ENCODE data around the gene SEMA4G.
"Not testable (repeated sequence)": the region's sequence is repeated elsewhere in the genome, so short reads cannot be mapped to it uniquely, and the experiment has no call there.

Gene SEMA4G

DNA sequence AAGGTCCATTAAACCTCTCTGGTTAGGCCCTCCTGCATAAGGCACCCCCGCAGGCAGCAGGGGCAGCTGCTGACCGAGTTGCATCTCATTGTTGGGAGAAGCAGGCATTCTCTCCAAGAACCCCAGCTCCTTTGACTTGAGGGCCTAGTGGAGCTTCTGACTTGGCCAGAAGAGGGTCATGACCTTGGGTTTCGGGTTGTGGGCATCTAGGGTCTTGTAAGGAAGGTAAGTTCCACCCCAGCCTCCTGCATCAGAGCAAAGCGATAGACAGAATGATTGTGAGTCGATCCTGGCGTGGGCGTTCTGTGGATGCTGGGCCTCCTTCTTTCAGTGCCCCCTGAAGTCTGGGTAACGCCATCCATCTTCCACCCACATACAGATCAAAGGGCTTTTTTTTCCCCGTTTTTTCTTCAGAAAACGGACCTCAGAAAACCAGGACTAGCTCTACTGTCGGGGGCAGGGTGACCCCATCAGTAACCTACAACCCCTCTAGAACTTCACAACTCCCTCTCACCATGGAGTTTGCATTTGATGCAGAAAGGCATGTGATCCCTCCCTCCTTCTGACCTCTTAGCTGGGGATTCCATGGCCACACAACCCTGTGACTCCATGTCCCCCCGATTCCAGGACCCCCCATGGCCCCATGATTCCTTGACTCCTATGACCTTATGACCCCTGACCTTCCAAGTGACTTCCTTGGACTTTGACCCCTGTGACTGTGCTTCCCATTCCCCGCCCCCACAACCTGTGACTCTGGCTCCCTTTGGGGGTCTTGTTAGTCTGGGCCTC lies 3.0 kb downstream of the SEMA4G start:
- DNase-seq = no peak

DNA sequence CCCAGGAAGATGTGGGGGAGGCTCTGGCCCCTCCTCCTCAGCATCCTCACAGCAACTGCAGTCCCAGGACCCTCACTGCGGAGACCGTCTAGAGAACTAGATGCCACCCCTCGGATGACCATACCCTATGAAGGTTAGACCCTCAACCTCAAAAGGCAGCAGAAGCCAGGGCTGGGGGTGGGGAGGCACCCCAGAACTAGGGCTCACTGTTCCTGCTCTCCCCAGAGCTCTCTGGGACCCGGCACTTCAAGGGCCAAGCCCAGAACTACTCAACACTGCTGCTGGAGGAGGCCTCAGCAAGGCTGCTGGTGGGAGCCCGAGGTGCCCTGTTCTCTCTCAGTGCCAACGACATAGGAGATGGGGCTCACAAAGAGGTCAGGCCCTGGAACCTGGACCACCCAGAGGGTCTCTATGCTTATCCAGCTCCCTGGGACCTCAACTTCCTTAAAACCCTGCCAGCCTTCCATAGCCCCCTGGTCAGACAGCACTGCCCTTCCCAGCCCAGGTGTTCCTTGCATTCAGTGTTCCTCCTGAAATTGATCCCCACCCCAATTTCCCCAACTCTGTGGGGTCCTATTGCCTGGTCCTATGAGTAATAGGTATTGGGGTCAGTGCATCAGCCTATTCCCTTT lies 3.7 kb downstream of the SEMA4G start:
- no peak for DNase-seq

DNA sequence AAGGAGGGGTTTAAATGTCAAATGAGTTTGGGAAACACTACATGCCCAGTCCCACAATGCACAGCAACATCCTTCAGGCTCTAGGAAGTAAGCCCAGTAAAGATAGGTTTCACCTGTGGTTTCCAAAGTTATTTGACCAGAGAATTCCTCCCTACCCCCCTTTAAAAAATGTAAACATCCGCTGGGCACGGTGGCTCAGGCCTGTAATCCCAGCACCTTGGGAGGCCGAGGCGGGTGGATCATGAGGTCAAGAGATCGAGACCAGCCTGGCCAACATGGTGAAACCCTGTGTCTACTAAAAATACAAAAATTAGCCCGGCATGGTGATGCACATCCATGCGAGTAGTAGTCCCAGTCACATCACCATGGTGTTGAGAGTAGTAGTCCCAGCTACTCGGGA lies 6.1 kb downstream of the SEMA4G start:
- not testable (repeated sequence) for DNase-seq

DNA sequence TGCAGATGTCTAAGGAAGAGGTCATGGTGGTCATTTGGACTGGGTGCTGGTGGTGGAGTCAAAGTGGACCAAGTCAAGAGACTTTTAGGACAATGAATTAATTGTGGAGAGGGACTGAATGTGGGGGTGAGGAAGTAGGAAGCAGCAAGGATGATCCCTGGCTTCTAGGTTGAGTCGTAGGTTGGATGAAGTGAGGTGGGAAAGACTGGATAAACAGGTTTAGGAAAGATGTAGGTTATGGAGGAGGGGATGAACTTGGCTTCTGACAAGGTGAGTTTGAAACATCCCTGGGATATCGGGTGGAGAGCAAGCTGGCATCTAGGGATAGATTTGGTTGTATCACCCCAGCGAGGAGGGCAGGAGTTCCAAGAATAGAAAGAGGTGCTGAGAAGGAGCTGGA lies 7.6 kb downstream of the SEMA4G start:
- no peak for DNase-seq

DNA sequence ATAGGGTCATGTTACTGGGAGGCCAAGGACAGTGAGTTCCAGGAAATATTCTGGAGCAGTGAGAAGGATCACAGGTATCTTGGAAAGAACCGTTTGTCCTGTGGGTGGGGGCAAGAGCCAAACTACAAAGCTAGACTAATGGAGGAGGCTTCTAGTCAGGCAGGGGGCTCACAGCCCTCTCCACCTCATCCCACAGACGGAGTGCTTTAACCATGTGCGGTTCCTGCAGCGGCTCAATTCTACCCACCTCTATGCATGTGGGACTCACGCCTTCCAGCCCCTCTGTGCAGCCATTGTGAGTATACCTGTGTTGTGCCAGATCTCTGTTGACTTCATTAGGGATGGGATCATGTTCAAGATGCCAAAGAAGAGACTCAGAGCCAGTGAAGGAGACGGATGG lies 8.1 kb downstream of the SEMA4G start:
- DNase-seq = no peak

DNA sequence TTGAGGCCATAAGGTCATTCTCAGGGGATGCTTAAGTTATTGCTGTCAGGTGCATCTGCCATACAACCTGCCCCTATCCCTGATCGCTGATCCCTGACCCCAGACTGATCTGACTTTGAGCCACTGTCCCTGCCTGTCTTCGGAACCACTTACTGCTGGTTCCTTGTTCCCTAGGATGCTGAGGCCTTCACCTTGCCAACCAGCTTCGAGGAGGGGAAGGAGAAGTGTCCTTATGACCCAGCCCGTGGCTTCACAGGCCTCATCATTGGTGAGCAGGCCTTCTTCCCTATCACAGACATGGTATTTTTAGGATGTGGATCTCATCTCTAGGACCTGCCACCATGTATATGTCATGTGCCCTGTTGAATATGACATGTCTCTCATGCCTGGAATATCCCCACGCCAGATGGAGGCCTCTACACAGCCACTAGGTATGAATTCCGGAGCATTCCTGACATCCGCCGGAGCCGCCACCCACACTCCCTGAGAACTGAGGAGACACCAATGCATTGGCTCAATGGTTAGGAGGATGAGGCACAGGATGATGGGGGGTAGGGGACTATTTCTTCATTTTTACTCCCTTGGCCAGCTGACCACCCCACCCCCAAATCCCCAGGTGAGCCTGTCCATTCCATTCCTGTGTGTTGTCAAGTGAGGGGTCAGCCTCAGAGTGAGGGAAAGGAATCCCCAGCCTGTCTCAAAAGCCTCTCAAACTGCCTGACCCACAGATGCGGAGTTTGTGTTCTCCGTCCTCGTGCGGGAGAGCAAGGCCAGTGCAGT lies 9.0 kb downstream of the SEMA4G start:
- no peak for DNase-seq

DNA sequence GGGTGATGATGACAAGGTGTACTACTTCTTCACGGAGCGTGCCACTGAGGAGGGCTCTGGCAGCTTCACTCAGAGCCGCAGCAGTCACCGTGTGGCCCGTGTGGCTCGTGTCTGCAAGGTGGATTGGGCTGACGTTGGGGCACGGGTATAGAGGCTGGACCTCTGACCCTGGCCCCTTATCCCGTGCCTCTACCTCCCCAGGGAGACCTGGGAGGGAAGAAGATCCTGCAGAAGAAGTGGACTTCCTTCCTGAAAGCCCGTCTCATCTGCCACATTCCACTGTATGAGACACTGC lies 9.5 kb downstream of the SEMA4G start:
- DNase-seq = no peak

DNA sequence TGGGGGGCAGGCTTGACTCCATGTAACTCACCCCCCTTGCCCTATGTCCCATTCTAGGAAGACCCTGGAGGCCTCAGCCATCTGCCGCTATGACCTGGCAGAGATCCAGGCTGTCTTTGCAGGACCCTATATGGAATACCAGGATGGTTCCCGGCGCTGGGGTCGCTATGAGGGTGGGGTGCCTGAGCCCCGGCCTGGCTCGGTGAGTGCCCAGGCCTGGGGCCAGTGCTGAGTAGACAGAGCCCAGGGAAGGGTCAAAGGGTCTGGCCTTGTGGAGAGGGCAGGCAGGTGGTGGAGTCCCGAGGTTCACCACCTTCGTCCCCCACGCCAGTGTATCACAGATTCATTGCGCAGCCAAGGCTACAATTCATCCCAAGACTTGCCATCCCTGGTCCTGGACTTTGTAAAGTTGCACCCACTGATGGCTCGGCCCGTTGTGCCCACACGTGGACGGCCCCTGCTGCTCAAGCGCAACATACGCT lies 10.5 kb downstream of the SEMA4G start:
- no peak for DNase-seq

DNA sequence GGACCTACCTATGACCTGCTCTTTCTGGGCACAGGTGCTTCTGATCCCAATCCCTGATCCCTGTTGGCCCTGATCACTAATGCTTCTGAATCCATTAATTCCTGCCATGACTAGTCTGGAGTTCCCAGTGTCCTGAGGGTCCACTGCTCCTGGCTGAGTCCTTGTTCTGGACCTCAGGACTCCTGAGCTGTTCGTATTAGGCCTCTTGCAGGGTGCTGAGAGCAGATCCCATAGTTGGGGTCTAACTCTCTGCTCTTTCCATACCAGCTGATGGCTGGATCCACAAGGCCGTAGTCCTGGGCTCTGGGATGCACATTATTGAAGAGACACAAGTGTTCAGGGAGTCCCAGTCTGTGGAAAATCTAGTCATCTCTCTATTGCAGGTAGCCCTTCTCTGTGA lies 11.0 kb downstream of the SEMA4G start:
- no peak for DNase-seq

DNA sequence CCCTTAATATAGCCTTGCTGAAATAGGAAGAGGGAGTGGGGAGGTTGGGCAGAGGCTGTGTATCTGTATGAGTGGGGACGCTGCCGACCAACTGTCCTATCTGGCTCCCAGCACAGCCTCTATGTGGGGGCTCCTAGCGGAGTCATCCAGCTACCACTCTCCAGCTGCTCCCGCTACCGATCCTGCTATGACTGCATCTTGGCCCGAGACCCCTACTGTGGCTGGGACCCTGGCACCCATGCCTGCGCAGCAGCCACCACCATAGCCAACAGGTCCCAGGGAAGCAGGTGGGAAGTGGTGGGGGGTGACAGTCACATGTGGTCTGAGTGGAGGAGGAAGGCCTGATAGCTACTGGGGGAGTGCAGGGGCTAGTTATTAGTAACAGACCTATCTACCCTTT lies 11.4 kb downstream of the SEMA4G start:
- no peak for DNase-seq

DNA sequence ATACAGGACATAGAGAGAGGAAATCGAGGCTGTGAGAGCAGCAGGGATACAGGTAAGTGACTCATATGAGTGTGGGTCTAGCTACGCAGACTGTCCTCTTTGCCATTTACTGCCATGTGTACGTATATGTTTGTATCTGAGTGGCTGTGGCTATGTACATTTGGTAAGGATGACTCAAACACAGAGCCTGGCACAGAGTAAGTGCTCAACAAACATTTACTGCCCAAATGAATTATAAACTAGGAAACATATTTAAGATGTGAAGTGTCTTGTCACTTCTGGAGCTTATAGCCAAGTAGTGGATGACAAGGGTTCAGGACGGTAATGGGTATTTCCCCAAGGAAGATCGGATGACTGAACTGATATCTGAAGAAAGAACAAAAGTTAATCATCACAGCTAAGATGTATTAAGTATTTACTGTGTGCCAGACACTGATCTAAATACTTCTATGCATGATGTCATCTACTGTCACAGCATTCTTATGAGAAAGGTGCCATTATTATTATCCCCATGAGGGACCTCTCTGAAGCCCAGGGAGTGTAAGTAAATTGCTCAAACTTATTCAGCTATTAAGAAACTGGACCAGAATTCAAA lies 12.0 kb downstream of the SEMA4G start:
- DNase-seq = no peak

DNA sequence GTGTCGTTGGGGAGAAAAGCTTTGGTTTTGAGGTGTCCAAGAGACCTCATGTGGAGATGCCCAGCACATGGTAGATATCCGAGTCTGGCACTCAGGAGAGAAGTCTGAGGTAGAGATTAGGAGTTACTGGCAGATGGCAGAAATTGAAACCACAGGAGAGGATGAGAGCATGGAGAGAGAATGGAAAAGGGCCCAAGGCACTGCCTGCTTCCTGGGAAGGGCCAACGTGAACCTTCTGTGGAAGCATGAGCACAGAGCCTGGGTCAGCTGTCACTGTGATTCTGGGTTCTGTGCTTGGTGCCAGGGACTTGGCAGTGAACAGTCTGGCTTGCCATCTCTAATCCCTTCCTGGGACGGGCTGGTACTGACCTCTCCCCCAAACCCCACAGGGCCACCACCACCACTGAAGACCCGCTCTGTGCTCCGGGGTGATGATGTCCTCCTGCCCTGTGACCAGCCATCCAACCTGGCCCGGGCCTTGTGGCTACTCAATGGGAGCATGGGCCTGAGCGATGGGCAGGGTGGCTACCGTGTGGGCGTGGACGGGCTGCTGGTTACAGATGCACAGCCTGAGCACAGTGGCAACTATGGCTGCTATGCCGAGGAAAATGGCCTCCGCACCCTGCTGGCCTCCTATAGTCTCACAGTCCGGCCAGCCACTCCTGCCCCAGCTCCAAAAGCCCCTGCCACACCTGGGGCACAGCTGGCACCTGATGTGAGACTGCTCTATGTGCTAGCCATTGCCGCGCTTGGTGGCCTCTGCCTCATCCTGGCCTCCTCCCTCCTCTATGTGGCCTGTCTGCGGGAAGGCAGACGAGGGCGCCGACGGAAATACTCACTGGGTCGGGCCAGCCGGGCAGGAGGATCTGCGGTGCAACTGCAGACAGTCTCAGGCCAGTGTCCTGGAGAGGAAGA lies 13.9 kb downstream of the SEMA4G start:
- no peak for DNase-seq

DNA sequence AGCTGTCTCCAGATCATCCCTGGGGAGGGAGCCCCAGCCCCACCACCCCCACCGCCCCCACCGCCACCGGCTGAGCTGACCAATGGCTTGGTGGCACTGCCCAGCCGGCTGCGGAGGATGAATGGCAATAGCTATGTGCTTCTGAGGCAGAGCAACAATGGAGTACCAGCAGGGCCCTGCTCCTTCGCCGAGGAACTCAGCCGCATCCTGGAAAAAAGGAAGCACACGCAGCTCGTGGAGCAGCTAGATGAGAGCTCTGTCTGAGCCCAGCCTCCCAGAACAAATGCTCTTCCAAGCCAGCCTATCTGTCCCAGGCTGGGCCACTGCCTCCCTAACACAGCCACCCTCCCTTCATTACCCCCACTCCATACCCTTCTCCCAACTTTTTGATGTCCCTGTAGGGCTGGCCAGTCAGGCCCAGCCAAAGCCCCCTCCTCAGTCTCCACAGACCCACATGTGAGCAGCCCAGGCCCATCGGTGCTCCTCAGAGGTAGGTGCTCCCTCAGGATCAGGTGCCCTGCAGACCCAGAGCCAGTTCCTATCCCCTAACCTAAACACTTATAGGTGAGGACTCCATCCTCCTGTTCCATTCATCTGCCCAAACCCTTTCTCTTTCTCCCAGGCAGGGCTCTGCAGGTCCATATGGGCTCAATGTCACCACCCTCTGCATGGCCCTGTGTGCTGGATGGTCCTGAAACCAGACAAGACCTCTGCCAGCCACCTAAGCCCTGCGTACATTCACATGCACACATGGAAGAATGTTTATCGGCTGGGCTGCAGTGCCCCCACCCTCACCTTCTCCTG lies 14.8 kb downstream of the SEMA4G start:
- DNase-seq = no peak

DNA sequence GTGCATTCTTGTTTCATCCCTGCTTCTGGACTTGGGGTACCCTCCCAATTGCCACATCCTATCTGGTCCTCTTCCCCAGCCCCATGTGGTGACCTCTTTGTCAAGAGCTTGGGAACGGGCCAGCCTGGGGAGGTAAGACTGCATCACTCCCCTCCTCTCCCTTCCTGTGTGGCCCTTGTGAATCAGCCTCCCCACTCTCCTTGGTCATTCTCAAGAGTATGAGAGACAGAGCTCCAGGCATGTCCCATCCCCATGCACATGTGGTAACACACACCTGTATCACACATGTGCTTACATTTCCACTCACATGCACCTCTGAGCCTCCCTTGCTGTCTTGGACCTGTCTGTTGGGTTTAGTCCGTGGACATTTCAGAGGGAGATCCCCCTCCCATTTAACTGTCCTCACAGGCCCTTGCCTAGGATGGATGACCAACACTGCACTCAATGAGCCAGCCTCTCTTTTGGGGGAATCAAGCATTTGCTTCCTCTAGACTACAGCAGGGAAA lies 15.4 kb downstream of the SEMA4G start:
- DNase-seq = no peak

DNA sequence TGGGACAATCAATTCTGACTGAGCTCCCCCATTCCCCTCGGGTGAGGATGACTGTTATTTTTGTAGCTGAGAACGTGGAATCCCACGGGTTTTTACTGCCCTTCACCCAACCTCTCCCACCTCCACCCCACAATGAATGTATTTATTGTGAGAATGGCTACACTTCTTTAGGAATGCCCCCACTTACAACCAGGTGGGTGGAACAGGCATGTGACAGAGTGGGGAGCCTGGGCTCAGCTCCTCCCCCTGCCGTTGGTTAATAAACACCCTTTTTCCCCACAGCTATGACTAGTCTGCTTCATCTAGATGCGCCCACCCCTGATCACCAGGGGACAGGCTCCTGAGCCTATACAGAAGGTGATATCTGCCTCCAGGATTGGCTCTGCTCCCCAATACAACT lies 16.0 kb downstream of the SEMA4G start:
- no peak for DNase-seq

DNA sequence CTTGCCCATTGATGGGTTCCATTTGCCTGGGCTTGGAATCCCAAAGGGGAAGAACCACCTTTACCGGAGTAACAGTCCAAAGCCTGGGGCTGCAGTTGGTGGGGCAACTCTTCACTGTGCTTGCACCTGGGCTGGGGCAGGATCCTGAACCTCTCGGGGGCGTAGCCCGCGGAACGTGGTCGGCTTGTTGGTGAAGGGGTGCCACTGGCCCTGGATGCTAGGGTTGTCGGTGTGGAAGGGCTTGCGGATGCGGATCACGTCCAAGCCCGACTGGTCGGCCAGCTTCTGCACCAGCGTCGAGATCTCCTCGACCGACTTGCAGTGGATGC lies 17.3 kb downstream of the SEMA4G start:
- DNase-seq = no peak

DNA sequence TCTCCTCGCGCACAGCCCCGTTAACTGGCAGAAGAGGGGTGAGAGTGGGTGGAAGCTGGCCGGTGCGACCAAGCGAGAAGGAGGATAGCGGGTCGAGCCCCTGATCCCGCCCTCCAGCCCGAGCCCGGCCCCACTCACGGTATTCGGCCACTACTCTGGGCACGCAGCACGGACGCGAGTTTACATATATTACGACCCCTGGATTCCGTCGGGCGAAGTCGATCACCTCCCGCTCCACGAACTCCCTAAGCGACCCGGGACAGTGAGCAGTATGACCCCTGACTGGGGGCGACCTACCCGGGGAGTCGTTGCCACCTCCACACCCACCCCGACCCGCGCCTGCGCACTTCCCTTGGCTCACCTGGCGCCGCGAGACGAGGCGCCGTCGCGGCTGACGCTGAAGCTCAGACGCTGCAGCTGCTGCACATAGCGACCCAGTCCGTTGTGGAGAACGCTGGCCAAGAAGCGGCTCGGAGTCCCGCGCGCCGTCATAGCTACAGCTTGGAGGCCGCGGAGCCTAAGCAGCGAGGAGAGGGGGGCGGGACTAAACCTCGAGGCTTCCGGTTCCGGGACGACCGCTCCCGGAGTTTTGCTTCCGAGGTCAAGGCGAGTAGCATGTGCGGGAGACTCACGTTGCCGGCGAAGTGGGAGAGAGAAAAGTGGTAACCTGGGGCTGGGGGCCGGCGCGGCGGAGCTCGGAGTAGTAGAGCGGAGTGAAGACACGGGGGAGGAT lies 17.8 kb downstream of the SEMA4G start, which contains the start of the genes MRPL43 and TWNK:
TSS of gene MRPL43 (minus strand) at position 546 of the 733 bp plus-strand sequence. CDS start at position 492, 54 bp downstream.
TSS of gene TWNK (plus strand) at position 592 of the 733 bp plus-strand sequence. CDS start 668 bp downstream, outside the sequence.
- DNase-seq = peak; percentile 77 to 84

DNA sequence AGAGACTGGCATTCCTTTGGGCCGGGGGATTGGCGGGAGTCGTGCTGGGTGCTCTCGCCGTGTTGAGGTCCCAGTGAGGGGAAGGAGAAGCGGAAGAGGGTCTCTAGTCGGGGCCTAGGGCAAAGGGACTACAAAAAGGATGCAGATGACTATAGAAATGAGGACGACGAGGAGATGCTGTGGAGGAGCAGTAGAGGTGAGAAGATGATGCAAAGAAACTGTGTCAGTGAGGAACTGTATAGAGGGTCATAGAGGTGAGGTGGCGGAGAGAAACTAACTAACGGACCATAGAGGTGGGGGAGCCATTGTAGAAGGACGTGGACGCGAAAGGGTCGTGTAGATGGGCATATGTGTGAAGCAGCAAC lies 18.4 kb downstream of the SEMA4G start:
- no peak for DNase-seq

DNA sequence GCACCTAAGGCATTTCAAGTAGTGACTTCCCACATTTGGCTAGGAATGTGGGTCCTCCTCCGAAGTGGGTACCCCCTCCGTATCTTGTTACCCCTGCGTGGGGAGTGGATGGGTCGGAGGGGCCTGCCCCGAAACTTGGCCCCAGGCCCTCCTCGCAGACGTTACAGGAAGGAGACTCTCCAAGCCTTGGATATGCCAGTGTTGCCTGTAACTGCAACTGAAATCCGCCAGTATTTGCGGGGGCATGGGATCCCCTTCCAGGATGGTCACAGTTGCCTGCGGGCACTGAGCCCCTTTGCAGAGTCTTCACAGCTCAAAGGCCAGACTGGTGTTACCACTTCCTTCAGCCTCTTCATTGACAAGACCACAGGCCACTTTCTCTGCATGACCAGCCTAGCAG lies 18.9 kb downstream of the SEMA4G start:
- no peak for DNase-seq

DNA sequence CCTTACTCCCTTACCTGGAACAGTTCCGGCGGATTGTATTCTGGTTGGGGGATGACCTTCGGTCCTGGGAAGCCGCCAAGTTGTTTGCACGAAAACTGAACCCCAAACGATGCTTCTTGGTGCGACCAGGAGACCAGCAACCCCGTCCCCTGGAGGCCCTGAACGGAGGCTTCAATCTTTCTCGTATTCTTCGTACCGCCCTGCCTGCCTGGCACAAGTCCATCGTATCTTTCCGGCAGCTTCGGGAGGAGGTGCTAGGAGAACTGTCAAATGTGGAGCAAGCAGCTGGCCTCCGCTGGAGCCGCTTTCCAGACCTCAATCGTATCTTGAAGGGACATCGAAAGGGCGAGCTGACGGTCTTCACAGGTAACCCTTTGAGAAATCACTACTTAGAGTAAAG lies 19.8 kb downstream of the SEMA4G start:
- no peak for DNase-seq

Data from inflammatory macrophage (primary cell).